Testis (tissue), 3 donors: ENCODE measurements around the gene SLCO3A1. TPM values are rescaled to one million over a fixed set of nuclear protein-coding genes. Genes with fewer than 3 reads are reported as not detected.
A peak's percentile ranks its signal among the peaks of the same experiment; 100 is the strongest.
"Not testable (repeated sequence)": the region's sequence is repeated elsewhere in the genome, so short reads cannot be mapped to it uniquely, and the experiment has no call there.

Experiments used
- DNase-seq: peaks from one replicate; pipeline ENCODE4 v3.0.0-alpha.2; 2019
- H3K27ac ChIP-seq, 2 donors: fragments of 200-600 bp; sonication (generic); one replicate each; pipeline ENCODE4 v1.5.1; 2019
- H3K27me3 ChIP-seq: fragments of 200-600 bp; sonication (generic); one replicate; pipeline ENCODE4 v1.5.1; 2019
- H3K36me3 ChIP-seq: fragments of 200-600 bp; sonication (generic); one replicate; pipeline ENCODE4 v1.5.1; 2017; ENCODE audit warnings: low read depth; ENCODE audit errors: missing control alignments
- H3K4me1 ChIP-seq: fragments of 200-600 bp; sonication (generic); one replicate; pipeline ENCODE4 v1.5.1; 2019
- H3K4me3 ChIP-seq, 2 donors: fragments of 200-600 bp; sonication (generic); one replicate each; pipeline ENCODE4 v1.5.1; 2017 to 2019
- H3K9me3 ChIP-seq: fragments of 200-600 bp; sonication (generic); one replicate; pipeline ENCODE4 v1.5.1; 2017
- CTCF ChIP-seq, 3 experiments: fragments of 450-650 bp in 2 of 3; fragments of 200-600 bp in 1 of 3; sonication (generic) in 1 of 3; IDR thresholded peaks; one replicate each; pipeline ENCODE4 v1.5.1; 2016 to 2019; ENCODE audit warnings: antibody characterized with exemption in 3 of 3, mild to moderate bottlenecking in 2 of 3, moderate library complexity in 1 of 3
- POLR2A ChIP-seq: fragments of 450-650 bp; IDR thresholded peaks from one replicate; pipeline ENCODE4 v1.6.1; 2017; ENCODE audit warnings: antibody characterized with exemption, mild to moderate bottlenecking, moderate library complexity
- WGBS, 2 donors: methylation state at CpG; one replicate each; pipeline ENCODE4 v1.1.5; 2018; 5-methylcytosine and 5-hydroxymethylcytosine counted together
- intact Hi-C: fragments of 100-400 bp; cut with DNase I; formaldehyde crosslinking; loops from one replicate; pipeline ENCODE4 v1.15.1; 2023; ENCODE audit warnings: low total_unique reads
- polyA plus RNA-seq: library from polyadenylated mRNA; stranded (reverse); fragments of 350-450 nt; fragmentation: Illumina TruSeq; extraction: RNeasy Lipid Tissue Mini Kit (QIAGEN cat#74804); gene quantifications from one replicate; pipeline ENCODE4 v1.2.3, GENCODE V29; 2014; ENCODE audit warnings: low read depth, low replicate concordance; ENCODE audit not compliant: insufficient read depth
- total RNA-seq, 2 donors: library from RNA; depleted of rRNA; stranded (reverse); fragments of >200 nt; gene quantifications; one replicate each; pipeline ENCODE4 v1.2.3, GENCODE V29; 2016

SLCO3A1 gene
- total and polyA plus RNA-seq, 3 donors from 2014 or later: 76.3 to 144 (median 77.2) TPM

DNA sequence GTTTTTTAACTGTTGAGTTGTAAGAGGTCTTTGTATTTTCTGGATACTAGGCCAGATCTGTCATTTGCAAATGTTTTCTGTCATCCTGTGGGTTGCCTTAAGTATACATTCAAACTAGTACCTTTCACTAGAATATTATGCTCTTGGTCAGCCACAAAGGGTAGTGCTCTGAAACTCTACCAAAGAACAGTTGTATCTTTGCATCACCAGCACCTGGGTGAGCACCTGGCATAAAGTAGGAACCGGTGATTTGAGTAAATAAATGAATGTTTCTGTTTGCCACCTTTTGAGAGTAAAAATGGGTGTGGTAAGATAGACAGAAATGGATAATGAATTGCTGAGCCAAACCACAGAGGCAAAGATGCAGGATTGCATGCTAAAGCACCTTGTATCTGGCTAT lies 98.7 kb downstream of the SLCO3A1 start:
- intact Hi-C loops: no loop called here
- no peak overlapping the region for H3K4me3 ChIP-seq

DNA sequence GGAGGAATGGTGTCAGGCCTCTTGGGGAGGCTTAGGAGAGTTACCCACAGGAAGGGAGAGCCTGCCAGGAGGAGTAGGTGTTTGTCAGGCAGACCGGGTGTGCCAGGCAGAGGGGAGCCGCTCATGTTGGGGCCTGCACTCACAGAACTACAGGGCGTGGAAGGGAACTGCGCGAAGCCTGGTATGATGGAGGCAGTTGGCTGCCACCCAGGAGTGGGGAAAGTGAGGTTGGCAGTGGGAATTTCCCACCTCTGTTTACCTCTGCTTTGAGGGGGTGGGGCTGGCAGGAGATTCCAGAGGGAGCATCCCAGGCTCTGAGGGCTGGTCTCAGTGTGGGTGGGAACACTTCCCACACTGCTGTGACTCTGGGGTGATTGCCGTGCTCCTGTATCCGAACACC lies 99.9 kb downstream of the SLCO3A1 start:
- H3K27ac ChIP-seq: no peak overlapping the region
- no peak overlapping the region for H3K4me3 ChIP-seq
- no peaks in the 10 kb centered on the region for H3K36me3 ChIP-seq
- no peak for DNase-seq
- no peaks in the 10 kb centered on the region for H3K27me3 ChIP-seq
- H3K4me1 ChIP-seq: peaks cover 6% of the 10 kb centered on the region
- H3K9me3 ChIP-seq: no peaks in the 10 kb centered on the region
- TF ChIP-seq POLR2A (no peak), CTCF (IDR thresholded peaks at IDR 0.05) (no peak)
- WGBS, 2 donors: 87 to 89% methylated on average over 7 of the region's 7 CpGs
- intact Hi-C loops: no loop called here

More for the DNA sequence above, 98.7 kb downstream of the SLCO3A1 start:
- TF ChIP-seq POLR2A (no peak), CTCF (IDR thresholded peaks at IDR 0.05) (no peak)
- H3K27ac ChIP-seq: no peak overlapping the region
- no peaks in the 10 kb centered on the region for H3K36me3 ChIP-seq
- no peaks in the 10 kb centered on the region for H3K9me3 ChIP-seq
- WGBS, 2 donors: 83 to 95% methylated on average over 1 of the region's 1 CpG
- no peaks in the 10 kb centered on the region for H3K27me3 ChIP-seq
- DNase-seq: no peak
- H3K4me1 ChIP-seq: peaks cover 13% of the 10 kb centered on the region

DNA sequence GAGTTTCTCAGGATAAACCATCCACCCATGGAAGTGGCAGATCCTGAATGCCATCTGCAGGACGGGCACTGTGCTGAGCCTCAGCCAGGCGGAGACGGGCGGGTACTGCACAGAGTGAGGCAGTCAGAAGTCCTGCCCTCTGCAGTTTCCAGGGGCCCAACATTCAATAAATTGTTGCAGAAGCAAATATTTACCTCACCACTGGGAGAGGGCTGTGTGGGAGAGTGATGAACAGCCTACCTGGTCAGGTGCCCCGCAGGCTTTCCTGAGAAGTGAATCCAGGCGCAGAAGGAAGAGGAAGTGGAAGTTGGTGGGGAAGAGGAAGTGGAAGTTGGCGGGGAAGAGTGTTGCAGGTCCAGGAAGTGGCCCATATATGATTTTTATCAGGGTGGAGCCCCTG lies 100.8 kb downstream of the SLCO3A1 start:
- peaks cover 6% of the 10 kb centered on the region for H3K4me1 ChIP-seq
- WGBS, 2 donors: 88 to 93% methylated on average over 7 of the region's 7 CpGs
- H3K36me3 ChIP-seq: no peaks in the 10 kb centered on the region
- no peak for TF ChIP-seq POLR2A
- no peak for TF ChIP-seq CTCF (IDR thresholded peaks at IDR 0.05)
- H3K9me3 ChIP-seq: no peaks in the 10 kb centered on the region
- no peak overlapping the region for H3K27ac ChIP-seq
- DNase-seq: no peak
- no peak overlapping the region for H3K4me3 ChIP-seq
- intact Hi-C loops: no loop called here
- no peaks in the 10 kb centered on the region for H3K27me3 ChIP-seq

DNA sequence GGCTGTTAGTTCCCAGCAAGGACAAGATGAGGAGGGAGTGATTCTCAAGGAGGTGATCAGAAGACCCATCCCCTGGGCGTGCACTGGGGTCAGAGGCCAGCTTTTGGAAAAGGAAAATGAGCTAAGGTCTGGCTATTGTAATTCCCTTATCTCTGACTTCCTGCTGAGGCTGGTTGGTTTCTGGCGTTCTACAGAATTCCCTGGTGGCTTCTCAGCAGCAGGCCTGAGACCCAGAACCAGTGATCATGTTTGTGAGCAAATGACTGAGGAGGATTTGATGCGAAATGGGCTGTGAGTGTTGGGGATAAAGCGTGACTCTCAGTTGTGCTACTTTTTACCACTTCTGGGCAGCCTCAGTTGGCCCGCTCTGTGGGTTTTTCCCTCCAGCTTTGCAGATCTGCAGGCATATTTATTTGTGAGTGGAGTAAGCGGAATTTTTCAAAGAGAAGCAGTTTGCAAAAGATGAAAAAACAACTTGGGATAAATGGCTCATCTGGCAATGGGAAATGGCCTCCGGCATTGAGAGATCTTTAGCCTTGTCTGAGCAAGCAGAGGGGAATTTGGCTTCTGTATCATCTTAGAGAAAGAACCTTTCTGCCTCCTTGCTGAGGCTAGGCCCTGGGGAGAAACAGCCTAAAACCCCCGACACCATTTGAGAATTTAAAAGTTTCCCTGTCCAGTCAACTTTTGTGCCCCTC lies 102.7 kb downstream of the SLCO3A1 start:
- WGBS, 2 donors: 60 to 61% methylated on average over 8 of the region's 8 CpGs
- no peak for TF ChIP-seq POLR2A
- no peak for TF ChIP-seq CTCF (IDR thresholded peaks at IDR 0.05)
- Histone ChIP-seq H3K4me1 (peaks cover 6% of the 10 kb centered on the region), H3K9me3 (no peaks in the 10 kb centered on the region), H3K4me3 (no peak overlapping the region), H3K27me3 (no peaks in the 10 kb centered on the region), H3K27ac (peak overlapping the region in 1 of 2 donors; percentile 24), H3K36me3 (no peaks in the 10 kb centered on the region)
- DNase-seq: no peak
- intact Hi-C loops: no loop called here

DNA sequence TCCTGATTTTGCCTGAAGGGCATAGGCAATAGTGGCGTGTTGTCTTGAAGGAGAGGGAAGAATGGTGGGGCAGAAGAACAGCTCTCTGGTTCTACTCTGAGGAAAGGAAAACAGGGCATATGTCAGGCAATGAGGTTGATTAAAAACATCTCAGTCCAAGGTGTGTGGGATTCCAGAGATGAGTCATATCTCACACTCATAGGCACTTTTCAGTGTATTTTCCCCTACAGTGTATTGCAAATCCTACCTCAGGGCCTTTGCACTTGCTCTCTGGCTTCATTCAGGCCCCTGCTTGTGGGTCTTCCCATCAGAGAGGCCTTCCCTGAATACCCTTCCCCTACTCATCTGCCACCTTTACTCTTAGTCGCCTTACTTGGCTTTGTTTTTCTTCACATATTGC lies 107.8 kb downstream of the SLCO3A1 start:
- peaks cover 13% of the 10 kb centered on the region for H3K4me1 ChIP-seq
- DNase-seq: no peak
- no peaks in the 10 kb centered on the region for H3K36me3 ChIP-seq
- H3K9me3 ChIP-seq: no peaks in the 10 kb centered on the region
- no peaks in the 10 kb centered on the region for H3K27me3 ChIP-seq
- TF ChIP-seq POLR2A (no peak), CTCF (IDR thresholded peaks at IDR 0.05) (no peak)
- no peak overlapping the region for H3K27ac ChIP-seq
- WGBS, 2 donors: 88 to 94% methylated on average over 2 of the region's 2 CpGs
- no peak overlapping the region for H3K4me3 ChIP-seq
- intact Hi-C loops: no loop called here

DNA sequence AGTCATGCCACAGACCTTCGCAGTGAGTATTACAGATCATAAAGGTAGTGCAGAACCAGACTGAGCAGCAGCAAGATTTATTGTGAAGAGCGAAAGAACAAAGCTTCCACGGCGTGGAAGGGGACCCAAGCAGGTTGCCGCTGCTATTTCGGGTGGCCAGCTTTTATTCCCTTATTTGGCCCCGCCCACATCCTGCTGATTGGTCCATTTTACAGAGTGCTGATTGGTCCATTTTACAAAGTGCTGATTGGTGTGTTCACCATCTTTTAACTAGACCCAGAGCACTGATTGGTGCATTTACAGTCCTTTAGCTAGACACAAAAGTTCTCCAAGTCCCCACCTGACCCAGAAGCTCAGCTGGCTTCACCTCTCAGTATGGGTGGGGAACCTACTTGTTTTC lies 110.2 kb downstream of the SLCO3A1 start:
- 88 to 90% methylated on average over 7 of the region's 7 CpGs for WGBS, 2 donors
- H3K36me3 ChIP-seq, H3K27me3 ChIP-seq, H3K27ac ChIP-seq, H3K4me3 ChIP-seq, intact Hi-C loops, H3K9me3 ChIP-seq: not testable (repeated sequence)
- peaks cover 26% of the 10 kb centered on the region for H3K4me1 ChIP-seq
- DNase-seq: peak; percentile 45
